Body of pancreas (tissue), 4 donors: ENCODE results near the gene PAN3. TPM values are rescaled to one million over a fixed set of nuclear protein-coding genes. Genes with fewer than 3 reads are reported as not detected.
"Not testable (repeated sequence)": the region's sequence is repeated elsewhere in the genome, so short reads cannot be mapped to it uniquely, and the experiment has no call there.

Source experiments
- ATAC-seq: fragments of 150-250 bp; one replicate; pipeline ENCODE4 v1.9.1; 2016
- DNase-seq, 4 donors: peaks; one replicate each; pipeline ENCODE4 v3.0.0-alpha.2; 2019
- H3K27ac ChIP-seq, 4 donors: fragments of 200-600 bp; sonication (generic); 1 replicate in 3 of 4; 2 replicates in 1 of 4; pipeline versions ENCODE4 v1.5.1 to v1.6.1; 2016 to 2019; ENCODE audit warnings: mild to moderate bottlenecking in 1 of 4, mixed read lengths in 1 of 4, moderate library complexity in 1 of 4
- H3K27me3 ChIP-seq, 2 donors: fragments of 200-600 bp; sonication (generic); one replicate each; pipeline ENCODE4 v1.6.0; 2016; ENCODE audit warnings: mild to moderate bottlenecking in 1 of 2
- H3K36me3 ChIP-seq, 2 donors: fragments of 200-600 bp; sonication (generic); replicated peaks in 1 of 2; 2 replicates each; pipeline ENCODE4 v1.5.1; 2016; ENCODE audit warnings: low read depth in 2 of 2; ENCODE audit not compliant: insufficient read depth in 1 of 2
- H3K4me1 ChIP-seq: fragments of 200-600 bp; sonication (generic); one replicate; pipeline ENCODE4 v1.6.0; 2016
- H3K4me3 ChIP-seq, 2 donors: fragments of 200-600 bp; sonication (generic); 1 replicate in 1 of 2; 2 replicates in 1 of 2; pipeline ENCODE4 v1.5.1; 2016 to 2019
- H3K9me3 ChIP-seq, 3 donors: fragments of 200-600 bp; sonication (generic); 1 replicate in 2 of 3; 2 replicates in 1 of 3; pipeline ENCODE4 v1.5.1; 2016
- CTCF ChIP-seq, 7 experiments: fragments of 450-650 bp in 4 of 7; fragments of 200-600 bp in 3 of 7; sonication (generic) in 3 of 7; IDR thresholded peaks; one replicate each; pipeline ENCODE4 v1.5.1; 2016 to 2019; ENCODE audit warnings: antibody characterized with exemption in 7 of 7
- POLR2A ChIP-seq, 3 donors: fragments of 450-650 bp; IDR thresholded peaks; one replicate each; pipeline ENCODE4 v1.6.1; 2016; ENCODE audit warnings: antibody characterized with exemption in 3 of 3, mild to moderate bottlenecking in 2 of 3
- WGBS, 2 donors: methylation state at CpG; one replicate each; pipeline ENCODE4 v1.1.5; 2017; 5-methylcytosine and 5-hydroxymethylcytosine counted together
- intact Hi-C: fragments of 100-400 bp; cut with DNase I; formaldehyde crosslinking; loops from one replicate; pipeline ENCODE4 v1.15.1; 2023
- total RNA-seq, 2 donors: library from RNA; depleted of rRNA; stranded (reverse); fragments of >200 nt; gene quantifications; one replicate each; pipeline ENCODE4 v1.1.0, GENCODE V29; 2016

PAN3 gene
- total RNA-seq, 2 donors from 2014 or later, result 31.4 to 36.3 TPM

DNA sequence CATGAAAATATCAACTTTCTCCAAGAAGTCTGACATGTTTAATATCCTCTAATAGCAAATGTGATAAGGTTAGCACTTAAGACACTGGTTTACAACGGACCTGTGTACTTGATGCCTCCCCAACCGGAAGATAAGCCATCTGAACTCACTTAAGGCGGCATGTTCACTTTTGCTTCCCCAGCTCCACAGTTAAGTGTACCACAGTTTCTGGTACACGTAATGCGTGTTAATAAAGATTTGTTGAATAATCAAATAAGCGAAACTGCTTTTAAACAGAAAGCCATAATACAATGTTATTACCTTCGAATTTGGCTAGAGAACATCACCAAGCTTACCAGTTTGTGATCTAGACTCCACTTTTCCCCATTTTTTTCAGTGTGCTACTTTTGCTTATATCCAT lies 1.4 kb upstream of the PAN3 start:
- Histone ChIP-seq H3K4me3 (peak overlapping the region; percentile 94 to 96), H3K27ac (peak overlapping the region in 2 of 4 donors; percentile 97 to 99)
- DNase-seq, result no peak

DNA sequence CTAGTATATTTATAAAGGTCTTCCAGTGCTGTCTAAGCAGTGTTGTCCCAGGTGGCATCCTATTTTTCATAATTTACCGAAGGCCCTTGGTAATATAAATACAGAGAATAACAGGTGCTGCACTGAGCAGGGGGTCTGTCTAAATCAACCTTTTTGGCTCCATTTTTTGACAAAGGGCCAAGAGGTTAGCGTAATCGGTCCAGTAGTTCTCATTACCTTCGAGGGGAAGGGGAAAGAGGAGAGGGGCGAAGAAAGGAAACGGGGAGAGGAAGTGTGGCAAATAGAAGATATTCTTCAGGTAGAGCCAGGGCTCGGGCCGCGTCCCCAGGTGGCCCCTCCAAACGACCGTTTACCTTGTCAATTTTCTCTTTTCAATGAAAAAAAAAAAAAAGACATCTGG lies 749 bp upstream of the PAN3 start:
- 0% methylated on average over 11 of the region's 11 CpGs for WGBS, 2 donors
- H3K4me3 ChIP-seq, result peak overlapping the region; percentile 94 to 96
- H3K36me3 ChIP-seq, result no peaks in the 10 kb centered on the region
- H3K9me3 ChIP-seq, result no peaks in the 10 kb centered on the region
- ATAC-seq, result no peak
- DNase-seq, result peak in 3 of 4 donors; percentile 8 to 21 (median 16)
- peaks cover 30% of the 10 kb centered on the region for H3K4me1 ChIP-seq
- H3K27me3 ChIP-seq, result no peaks in the 10 kb centered on the region
- H3K27ac ChIP-seq, result peak overlapping the region in 3 of 4 donors; percentile 97 to 99 (median 99)
- TF ChIP-seq POLR2A (IDR thresholded peaks at IDR 0.05) (no peak), CTCF (IDR thresholded peaks at IDR 0.05) (no peak)
- intact Hi-C loops, result no loop called here

More for the DNA sequence above, 1.4 kb upstream of the PAN3 start:
- intact Hi-C loops, result no loop called here
- peaks cover 26% of the 10 kb centered on the region for H3K4me1 ChIP-seq
- WGBS, 2 donors, result 24 to 36% methylated on average over 7 of the region's 7 CpGs
- no peaks in the 10 kb centered on the region for H3K9me3 ChIP-seq
- no peak for ATAC-seq
- H3K27me3 ChIP-seq, result no peaks in the 10 kb centered on the region
- no peaks in the 10 kb centered on the region for H3K36me3 ChIP-seq
- TF ChIP-seq POLR2A (IDR thresholded peaks at IDR 0.05) (no peak), CTCF (IDR thresholded peaks at IDR 0.05) (no peak)

DNA sequence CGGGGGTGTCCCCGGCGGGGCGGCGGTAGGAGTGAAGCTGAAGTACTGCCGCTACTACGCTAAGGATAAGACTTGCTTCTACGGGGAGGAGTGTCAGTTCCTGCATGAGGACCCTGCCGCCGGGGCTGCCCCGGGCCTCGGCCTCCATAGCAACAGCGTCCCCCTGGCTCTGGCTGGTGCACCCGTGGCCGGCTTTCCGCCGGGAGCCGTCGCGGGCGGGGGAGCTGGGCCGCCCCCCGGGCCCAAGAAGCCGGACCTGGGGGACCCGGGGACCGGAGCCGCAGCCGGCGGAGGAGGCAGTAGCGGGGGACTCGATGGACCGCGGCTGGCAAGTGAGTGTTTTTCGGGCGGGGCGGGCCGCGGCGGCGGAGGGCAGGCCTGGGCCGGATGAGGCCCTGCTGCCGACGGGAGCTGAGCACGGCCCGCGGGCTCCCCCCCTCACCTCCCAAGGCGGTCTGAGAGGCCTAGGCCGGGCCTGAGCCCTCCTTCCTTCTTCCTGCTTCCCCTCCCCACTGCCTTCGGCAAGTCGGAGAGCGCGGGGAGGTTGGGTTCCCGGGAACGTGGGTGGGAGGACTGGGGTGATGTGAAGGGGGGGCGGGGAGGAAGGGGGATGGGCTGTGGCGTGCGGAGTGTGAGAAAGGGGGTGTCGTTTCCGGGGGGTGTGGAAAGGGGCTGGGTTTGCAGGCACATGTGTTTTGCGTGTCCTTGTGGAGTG lies 568 bp downstream of the PAN3 start:
- Histone ChIP-seq H3K27me3 (no peaks in the 10 kb centered on the region), H3K9me3 (no peaks in the 10 kb centered on the region), H3K27ac (peak overlapping the region; percentile 96 to 99 (median 98)), H3K36me3 (no peaks in the 10 kb centered on the region), H3K4me1 (peaks cover 30% of the 10 kb centered on the region), H3K4me3 (peak overlapping the region; percentile 94 to 96)
- ATAC-seq (peak; percentile 68), DNase-seq (peak; percentile 75 to 91 (median 82))
- peak; percentile 70 to 85 (median 79) for TF ChIP-seq POLR2A (IDR thresholded peaks at IDR 0.05)
- TF ChIP-seq CTCF (IDR thresholded peaks at IDR 0.05), result no peak
- WGBS, 2 donors, result 0% methylated on average over 11 to 60 of the region's 60 CpGs
- intact Hi-C loops, result no loop called here

GRCh38 chr13:28140433-28141125 lies 2.2 kb downstream of the PAN3 start:
- H3K36me3 ChIP-seq, result no peaks in the 10 kb centered on the region
- H3K9me3 ChIP-seq, result no peaks in the 10 kb centered on the region
- WGBS, 2 donors, result 47 to 62% methylated on average over 10 of the region's 10 CpGs
- TF ChIP-seq CTCF (IDR thresholded peaks at IDR 0.05) (no peak), POLR2A (IDR thresholded peaks at IDR 0.05) (no peak)
- H3K4me1 ChIP-seq, result peaks cover 39% of the 10 kb centered on the region
- no peaks in the 10 kb centered on the region for H3K27me3 ChIP-seq
- no peak for ATAC-seq
- DNase-seq, result no peak
- H3K27ac ChIP-seq, result peak overlapping the region in 3 of 4 donors; percentile 97 to 99 (median 99)
- intact Hi-C loops, result no loop called here
- H3K4me3 ChIP-seq, result no peak overlapping the region

DNA sequence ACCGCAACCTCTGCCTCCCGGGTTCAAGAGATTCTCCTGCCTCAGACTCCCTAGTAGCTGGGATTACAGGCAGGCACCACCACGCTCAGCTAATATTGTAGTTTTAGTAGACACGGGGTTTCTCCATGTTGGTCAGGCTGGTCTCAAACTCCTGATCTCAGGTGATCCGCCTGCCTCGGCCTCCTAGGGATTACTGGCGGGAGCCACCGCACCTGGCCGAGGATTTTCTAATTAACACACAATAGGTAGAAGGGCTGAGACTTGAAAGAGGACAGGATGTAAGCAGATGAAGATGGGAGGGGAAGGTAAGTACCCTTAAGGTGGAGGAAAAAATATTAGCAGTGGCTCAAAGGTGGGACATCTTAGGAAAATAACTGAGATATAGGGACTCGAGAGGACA lies 3.2 kb downstream of the PAN3 start:
- H3K36me3 ChIP-seq, ATAC-seq, DNase-seq, H3K9me3 ChIP-seq, H3K4me3 ChIP-seq, H3K27ac ChIP-seq, H3K27me3 ChIP-seq, intact Hi-C loops: not testable (repeated sequence)
- WGBS, 2 donors, result 62 to 75% methylated on average over 10 of the region's 10 CpGs
- peaks cover 39% of the 10 kb centered on the region for H3K4me1 ChIP-seq
